HTERT RPE-1 (cell line): ENCODE data around the gene AARS2.

ENCODE experiments used
- in situ Hi-C: fragments of 300-500 bp; cut with MboI; formaldehyde crosslinking; loops from 4 replicates; pipeline ENCODE4 v1.14.3; 2020; ENCODE audit warnings: low sequenced_read_pairs

AARS2 gene

GRCh38 chr6:44277763-44278162 is 35.4 kb downstream of the AARS2 start:
- in situ Hi-C loops = no loop called here

- in situ Hi-C loops = no loop called here
Measured at GRCh38 chr6:44276667-44277640, 36.2 kb downstream of the AARS2 start.

- in situ Hi-C loops = no loop called here
Measured at GRCh38 chr6:44275749-44276648, 37.1 kb downstream of the AARS2 start.

GRCh38 chr6:44275271-44275748 is 37.8 kb downstream of the AARS2 start:
- in situ Hi-C loops = no loop called here

GRCh38 chr6:44273617-44274016 is 39.5 kb downstream of the AARS2 start:
- in situ Hi-C loops = no loop called here

- in situ Hi-C loops = no loop called here
Measured at GRCh38 chr6:44272999-44273566, 40.1 kb downstream of the AARS2 start.

- in situ Hi-C loops = no loop called here
Measured at GRCh38 chr6:44272529-44272928, 40.6 kb downstream of the AARS2 start.

- in situ Hi-C loops = no loop called here
Measured at GRCh38 chr6:44271914-44272313, 41.2 kb downstream of the AARS2 start.

- in situ Hi-C loops = no loop called here
Measured at GRCh38 chr6:44271406-44271723, 41.8 kb downstream of the AARS2 start.

GRCh38 chr6:44270526-44271405 is 42.4 kb downstream of the AARS2 start:
- in situ Hi-C loops = no loop called here

- in situ Hi-C loops = no loop called here
Measured at GRCh38 chr6:44269921-44270525, 43.1 kb downstream of the AARS2 start, which contains the start of gene TMEM151B. Gene TMEM151B (plus strand): TSS chr6:44270450. CDS start chr6:44270743, 293 bp downstream.

GRCh38 chr6:44269178-44269920 is 43.8 kb downstream of the AARS2 start:
- in situ Hi-C loops = no loop called here

- in situ Hi-C loops = no loop called here
Measured at GRCh38 chr6:44268095-44268628, 45.0 kb downstream of the AARS2 start.

- in situ Hi-C loops = no loop called here
Measured at GRCh38 chr6:44267252-44267651, 45.9 kb downstream of the AARS2 start.

GRCh38 chr6:44266347-44266746 is 46.8 kb downstream of the AARS2 start:
- in situ Hi-C loops = no loop called here

- in situ Hi-C loops = no loop called here
Measured at GRCh38 chr6:44265722-44266233, 47.4 kb downstream of the AARS2 start.

GRCh38 chr6:44265007-44265721 is 48.0 kb downstream of the AARS2 start, which contains the start of gene NFKBIE:
Gene NFKBIE (minus strand): TSS chr6:44265551. CDS start chr6:44265346, 205 bp downstream.
- in situ Hi-C loops = no loop called here
